IPS DF 4.7 (cell line): ENCODE measurements around the gene KAT8.
"Not testable (repeated sequence)": the region's sequence is repeated elsewhere in the genome, so short reads cannot be mapped to it uniquely, and the experiment has no call there.

Source experiments
- DNase-seq: peaks from one replicate; pipeline ENCODE4 v3.0.0-alpha.2; 2013; ENCODE audit warnings: low spot score; ENCODE audit errors: extremely low read depth

KAT8 gene

DNA sequence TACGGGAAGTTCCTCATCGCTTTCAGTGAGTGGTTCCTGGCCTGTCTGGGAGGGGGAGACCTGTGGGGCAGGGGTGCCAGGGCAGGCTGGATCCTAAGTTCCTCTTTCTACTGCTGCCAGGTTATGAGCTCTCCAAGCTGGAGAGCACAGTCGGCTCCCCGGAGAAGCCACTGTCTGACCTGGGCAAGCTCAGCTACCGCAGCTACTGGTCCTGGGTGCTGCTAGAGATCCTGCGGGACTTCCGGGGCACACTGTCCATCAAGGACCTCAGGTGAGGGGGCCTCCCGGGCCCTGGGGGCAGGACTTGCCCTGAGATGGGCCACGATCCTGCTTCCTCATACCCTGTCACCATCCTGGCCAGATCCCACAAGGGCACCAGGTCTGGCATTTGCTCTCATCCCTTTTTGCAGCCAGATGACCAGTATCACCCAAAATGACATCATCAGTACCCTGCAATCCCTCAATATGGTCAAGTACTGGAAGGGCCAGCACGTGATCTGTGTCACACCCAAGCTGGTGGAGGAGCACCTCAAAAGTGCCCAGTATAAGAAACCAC, 12.9 kb downstream of the KAT8 start:
- DNase-seq: no peak

DNA sequence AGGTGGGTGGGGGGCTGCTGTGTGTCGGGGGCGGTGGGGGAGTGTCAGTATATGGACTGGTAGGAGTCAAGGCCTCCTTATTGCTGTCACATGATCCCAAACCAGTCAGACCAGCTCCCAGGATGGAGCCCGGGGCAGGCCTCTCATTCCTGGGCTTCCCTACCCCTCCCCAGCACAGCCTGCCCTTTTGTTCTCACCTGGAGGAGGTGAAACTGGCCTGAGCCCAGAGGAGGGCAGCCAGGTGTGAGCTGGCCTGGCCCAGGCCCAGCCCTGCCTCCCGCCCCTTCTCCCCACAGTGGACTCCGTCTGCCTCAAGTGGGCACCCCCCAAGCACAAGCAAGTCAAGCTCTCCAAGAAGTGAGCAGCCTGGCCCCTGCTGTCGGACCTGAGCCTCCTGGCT, 13.4 kb downstream of the KAT8 start:
- no peak for DNase-seq

DNA sequence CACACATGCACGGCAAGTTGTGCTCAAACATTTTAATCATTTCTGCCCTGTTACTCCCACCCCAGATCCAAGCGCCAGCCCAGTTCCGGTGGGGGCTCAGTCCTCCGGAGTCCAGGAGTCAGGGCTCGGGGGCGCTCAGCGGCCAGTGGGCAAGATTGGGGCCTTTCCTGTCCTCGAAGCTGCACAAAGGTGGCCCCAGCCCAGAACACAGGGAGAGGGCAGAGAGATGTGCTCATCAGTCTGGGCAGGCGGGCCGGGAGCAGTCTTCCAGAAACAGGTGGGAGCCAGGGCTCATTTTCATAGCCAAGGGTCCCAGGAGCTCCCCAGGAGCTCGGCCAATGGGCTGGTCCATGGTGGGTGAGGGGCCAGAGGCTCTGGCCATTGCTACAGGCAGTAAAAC, 14.0 kb downstream of the KAT8 start:
- no peak for DNase-seq

DNA sequence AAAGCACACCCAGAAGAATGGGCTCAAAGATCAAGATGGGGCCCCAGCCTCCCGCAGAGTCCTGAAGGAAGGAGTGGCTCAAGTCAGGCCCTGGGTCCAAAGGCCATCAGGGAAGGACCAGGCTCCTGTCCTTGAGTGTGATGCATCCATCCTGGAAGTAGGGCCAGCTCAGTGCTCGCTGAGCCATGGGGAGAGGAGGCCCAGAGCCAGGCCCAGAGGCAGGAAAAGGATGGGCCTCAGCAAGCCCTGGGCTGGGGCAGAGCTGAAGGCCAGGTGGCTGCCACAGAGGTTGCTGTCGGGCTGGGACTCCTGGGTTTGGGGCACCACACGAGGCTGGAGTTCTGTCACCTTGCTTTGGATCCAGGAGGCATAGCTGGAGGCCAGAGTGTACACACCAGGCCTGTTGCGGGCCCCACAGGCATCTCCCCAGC, 14.4 kb downstream of the KAT8 start:
- DNase-seq: no peak

DNA sequence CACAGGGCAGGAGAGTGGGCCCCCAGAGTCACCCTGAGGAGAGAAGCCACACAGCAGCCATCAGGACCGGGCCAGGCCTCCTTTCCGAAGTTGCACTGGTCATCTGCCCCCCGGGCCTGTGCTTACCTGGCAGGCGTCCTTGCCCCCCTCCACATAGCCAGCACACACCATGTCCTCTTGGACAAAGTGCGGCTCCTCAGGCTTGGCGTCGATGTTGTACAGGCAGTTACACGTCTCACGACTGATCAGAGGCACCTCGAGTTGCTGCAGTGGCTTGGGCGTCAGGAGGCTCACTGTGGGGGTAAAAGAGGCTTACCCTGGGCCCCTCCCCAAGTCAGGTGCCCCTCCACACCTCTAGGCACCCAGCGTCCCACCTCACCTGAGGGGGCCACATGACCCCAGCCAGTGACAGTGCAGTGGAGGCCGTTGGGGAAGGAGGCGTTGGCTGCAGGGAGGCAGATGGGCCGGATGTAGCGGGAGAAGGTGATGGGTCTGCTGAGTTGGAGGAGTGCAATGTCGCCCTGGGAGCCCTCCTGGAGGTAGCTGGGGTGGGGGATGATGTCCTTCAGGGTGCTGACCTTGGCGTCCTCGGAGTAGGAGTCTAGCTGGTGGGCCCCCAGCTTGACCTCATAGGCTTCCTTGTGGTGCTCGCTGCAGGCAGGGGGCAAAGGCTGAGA, 15.0 kb downstream of the KAT8 start:
- DNase-seq: no peak

DNA sequence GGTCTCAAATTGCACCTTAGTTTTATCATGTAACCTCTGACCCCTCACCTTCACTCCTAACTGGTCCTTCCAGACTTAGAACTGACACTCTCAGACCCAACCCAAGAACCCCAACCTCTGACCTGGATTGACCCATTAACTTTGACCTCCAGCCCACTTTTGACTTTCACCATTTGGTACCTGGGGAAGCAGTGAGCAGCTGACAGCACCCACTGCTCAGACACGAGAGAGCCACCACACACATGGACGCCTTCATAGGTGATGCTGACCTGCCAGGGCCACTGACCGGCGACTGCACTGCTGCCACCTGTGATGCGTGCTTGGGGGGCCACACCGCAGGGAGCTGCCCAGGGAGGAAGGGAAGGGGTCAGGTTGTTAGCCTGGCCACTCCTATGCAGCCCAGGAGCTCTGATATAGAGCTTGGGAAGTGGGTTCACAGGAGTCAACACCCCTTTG, 15.6 kb downstream of the KAT8 start:
- DNase-seq: no peak

DNA sequence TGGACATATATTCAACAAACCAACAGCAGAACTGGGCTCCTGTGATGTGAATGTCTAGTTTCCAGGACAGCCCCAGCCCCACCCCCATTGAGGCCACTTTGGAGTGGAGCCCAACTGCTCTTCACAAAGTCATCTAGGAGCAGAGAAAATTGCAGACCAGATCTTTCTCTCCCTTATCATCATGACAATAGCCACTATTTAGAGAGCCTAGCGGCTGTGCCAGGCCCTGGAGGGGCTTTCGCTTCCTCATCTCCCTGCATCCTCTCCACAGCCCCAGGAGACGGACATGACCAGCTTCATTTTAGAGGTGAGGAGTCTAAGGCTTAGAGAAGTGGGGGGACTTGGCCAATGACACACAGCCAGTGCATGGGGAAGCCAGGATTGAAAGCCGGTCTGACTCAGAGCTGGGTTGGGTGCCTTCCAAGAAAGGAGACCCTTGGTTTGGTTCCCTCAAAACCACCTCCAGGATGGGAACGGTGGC, 16.7 kb downstream of the KAT8 start:
- no peak for DNase-seq

DNA sequence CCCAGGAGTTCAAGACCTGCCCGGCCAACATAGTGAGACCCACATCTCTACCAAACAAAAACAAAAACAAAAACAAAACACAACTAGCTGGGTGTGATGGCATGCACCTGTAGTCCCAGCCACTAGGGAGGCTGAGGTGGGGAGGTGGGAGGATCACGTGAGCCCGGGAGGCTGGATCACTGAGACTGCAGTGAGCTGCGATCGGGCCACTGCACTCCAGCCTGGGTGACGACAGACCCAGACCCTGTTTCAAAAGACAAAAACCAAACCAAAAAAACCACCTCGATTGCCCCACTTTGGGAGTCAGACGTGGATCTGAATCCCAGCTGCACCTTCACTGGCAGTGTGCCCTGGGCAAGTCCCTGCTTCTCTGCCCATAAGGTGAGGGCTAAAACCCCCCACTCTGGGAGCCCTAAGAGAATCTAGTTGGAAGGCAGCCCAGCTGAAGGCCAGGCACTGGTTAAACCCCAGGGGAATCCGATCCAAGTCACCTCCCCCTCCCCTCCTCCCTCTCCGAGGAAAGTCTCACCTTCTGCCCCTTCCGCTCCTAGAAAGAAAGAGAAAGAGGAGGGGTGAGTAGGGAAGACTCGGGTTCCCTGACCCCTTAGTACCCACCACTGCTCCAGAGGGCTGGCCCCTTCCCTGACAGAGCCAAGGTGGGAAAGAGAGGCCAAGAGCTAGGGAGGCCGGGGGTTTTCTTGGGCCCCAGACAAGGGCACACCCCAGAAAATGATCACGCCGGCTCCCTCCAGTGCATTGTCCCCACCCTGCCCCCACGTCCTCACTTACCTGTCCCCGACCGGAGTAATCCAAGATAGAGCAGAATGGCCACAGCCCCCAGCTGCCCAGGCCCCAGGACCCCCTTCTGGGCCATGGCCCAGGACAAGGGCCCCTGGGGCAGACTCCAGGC, 17.4 kb downstream of the KAT8 start:
- no peak for DNase-seq

DNA sequence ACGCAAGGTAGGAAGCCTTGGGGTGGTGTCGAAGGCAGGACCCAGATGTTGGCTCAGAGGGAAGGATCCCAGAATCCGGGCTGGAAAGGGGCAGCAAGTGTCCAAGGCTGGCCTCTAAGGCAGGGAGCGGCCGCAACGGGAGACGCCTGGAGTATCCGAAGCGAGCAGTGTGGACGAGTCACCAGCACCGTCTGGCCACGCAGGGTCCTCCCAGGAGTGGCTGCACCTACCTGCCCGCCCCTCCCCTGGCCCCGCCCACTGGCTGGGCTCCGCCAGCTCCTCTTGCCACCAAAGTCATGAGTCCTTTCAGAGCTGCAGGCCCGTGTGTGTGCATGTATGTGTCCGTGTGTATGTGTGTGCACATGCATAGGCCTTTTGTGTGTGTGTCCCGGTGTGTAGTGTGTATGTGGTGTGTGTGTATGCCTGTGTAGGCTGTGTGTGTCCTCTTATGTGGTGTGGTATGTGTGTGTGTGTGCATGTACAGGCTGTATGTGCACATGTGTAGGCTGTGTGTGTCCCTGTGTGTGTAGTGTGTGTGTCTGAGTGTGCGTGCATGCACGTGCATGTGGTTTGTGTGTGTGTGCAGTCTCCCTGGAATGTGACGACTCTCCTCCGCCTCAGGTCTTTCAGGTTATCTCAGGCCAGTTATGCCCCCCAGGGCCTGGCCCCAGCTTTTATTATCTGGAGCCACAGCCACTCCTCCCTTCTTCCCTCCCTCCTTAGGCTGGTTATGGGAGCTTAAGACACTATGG, 18.2 kb downstream of the KAT8 start, which contains the start of gene PRSS8:
Gene PRSS8 (minus strand): TSS at position 193 of the 752 bp plus-strand sequence. CDS start 229 bp downstream, outside the sequence.
- no peak for DNase-seq

DNA sequence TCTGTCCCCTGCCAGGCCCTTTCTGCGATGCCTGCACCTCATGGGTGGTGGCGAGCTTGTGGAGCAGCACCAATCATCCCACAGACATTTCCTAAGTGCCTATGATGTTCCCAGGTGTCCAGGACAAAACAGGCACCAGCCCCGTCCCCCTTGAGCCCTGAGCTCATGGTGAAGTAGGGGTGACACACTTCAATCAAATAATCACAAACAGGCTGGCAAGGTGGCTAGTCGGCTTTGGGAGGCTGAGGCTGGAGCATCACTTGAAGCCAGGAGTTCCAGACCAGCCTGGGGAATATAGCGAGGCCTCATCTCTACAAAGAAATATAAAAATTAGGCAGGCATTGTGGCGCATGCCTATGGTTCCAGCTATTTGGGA, 18.8 kb downstream of the KAT8 start:
- no peak for DNase-seq

DNA sequence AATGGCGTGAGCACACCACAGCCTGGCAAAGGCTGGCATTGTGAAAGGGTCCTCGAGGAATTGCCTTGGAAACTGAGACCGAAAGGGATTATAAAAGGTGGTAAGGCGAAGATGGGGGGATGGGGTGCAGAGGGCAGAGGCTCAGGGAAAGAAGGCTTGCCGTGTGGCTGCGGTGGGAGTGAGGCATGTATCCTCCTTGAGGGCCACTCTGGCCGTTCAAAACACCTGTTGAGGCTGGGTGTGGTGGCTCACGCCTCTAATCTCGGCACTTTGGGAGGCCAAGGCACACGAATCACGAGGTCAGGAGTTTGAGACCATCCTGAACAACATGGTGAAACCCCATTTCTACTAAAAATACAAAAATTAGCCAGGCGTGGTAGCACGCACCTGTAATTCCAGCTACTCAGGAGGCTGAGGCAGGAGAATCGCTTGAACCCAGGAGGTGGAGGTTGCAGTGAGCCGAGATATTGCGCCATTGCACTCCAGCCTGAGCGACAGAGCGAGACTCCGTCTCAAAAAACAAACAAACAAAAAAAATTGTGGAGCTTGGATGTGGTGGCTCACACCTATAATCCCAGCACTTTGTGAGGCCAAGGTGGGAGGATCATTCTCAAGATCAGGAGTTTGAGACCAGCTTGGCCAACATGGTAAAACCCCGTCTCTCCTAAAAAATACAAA, 19.5 kb downstream of the KAT8 start:
- not testable (repeated sequence) for DNase-seq

DNA sequence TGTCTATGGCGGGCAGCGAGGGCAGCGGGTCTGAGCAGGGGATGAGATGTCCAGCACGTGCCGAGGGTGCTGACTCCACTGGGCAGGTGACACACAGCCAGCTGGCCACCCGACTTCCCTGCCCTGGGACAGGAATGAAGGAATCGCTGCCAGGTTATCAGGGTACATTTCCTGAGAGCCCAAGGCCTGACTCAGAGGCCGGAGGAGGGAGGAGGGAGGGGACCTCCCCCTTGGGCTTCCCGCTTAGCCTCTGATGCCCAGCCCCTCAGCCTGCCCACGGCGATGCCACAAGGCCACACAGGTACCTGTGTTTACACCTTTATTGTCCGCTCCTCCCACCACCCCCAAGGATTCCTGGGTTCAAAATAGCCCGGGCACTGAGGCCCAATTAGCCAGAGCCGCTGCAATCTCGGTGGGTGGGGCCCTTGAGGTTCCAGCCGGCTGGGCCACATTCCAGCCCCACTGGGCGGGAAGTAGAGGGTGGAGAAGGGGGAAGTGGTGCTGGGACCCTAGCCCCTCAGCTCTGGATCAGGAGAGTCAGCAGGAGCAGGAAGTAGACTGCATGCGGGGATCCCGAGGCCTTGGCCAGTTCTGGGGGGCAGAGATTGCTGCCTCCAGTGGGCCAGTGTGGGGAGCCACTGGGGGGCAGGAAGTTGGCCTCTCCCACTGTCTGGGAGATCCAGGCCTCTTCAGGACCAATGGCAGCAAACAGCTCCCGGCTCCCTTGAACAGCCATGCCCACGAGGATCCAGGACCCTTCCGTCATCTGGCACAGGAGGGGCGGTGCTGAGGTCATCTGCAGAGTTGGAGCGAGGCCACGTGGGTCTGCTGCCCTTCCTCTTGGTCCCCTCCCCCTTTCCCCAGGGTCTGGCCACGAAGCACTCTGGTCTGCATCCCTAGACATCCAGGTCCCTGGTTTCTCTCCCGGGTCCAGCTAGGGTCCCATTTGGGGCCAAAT, 21.4 kb downstream of the KAT8 start:
- DNase-seq: no peak

DNA sequence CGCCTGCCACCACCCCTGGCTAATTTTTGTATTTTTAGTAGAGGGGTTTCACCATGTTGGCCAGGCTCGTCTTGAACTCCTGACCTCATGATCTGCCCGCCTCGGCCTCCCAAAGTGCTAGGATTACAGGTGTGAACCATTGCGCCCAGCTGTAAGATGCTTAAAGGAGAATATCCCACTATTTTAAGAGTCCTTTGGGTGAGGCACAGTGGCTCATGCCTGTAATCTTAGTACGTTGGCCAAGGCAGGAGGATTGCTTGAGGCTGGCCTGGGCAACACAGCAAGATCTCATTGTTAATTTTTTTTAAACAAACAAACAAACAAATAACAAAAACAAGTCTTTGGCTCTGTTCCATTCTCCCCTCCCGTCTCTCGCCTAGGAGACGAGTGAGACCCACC, 23.6 kb downstream of the KAT8 start:
- DNase-seq: not testable (repeated sequence)

DNA sequence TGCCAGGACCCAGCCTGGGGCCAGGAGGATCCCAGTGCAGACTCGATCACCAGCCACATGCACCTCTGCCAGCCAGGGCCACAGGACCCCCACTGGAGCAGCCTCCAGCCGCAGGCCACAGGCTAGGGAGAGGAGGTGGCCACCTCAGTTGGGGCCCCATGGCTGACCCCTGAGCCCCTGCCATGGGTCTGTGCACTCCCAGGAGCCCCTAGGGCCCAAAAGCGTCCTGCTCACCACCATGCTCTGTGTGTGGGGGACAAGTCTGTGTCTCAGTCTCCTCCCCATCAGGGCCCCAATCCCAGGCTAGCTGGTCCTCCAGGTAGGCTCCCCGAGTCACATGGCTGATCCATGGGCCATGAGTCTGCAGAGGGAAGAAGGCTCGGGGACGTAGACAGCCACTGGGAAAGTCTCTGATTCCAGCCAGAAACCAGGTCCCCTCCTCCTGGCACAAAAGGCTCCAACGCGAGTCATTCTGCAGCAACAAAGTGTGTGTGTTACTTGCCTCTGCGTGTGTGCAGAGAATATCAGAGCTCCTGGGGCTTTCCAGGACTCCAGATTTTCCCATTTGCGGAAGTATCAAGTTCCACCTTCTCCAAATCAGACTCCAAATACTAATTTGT, 24.1 kb downstream of the KAT8 start:
- no peak for DNase-seq

DNA sequence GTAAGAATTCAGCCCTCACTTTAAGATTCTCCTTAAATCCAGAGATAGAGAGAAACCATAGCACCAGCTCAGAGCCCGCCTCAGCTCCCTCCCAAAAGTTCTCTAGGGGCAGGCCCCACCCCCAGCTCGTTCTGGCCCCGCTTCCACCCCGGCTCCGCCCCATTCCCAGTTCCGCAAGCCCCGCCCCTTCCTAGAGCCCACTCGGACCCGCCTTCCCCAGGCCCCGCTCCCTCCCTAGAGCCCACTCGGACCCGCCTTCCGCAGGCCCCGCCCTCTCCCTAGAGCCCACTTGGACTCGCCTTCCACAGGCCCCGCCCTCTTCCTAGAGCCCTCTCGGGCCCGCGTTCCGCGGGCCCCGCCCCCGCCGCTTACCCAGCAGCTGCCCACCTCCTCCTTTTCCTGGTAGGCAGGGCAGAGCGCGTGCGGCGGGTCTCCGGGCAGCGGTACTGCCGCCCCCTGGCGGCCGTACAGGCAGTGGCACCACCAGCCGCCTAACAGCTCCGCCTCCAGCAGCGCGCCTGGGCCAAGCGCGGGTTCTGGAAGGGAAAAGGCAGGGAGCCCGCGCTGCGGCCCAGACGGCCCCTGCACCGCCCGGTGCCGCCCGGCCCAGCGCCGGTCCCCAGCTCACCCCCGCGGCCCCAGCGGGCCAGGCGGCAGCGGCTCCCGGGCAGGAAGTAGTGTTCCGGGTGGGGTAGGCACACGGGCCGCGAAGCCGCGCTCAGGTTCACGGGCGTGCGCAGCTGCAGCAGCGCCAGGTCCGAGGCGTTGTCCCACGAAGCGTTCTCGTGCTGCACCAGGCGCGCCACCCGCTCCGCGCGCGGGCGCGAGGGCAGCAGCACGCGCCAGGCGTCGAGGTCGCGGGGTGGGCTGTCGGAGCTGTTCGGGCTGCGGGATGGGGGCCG, 24.9 kb downstream of the KAT8 start:
- DNase-seq: no peak

DNA sequence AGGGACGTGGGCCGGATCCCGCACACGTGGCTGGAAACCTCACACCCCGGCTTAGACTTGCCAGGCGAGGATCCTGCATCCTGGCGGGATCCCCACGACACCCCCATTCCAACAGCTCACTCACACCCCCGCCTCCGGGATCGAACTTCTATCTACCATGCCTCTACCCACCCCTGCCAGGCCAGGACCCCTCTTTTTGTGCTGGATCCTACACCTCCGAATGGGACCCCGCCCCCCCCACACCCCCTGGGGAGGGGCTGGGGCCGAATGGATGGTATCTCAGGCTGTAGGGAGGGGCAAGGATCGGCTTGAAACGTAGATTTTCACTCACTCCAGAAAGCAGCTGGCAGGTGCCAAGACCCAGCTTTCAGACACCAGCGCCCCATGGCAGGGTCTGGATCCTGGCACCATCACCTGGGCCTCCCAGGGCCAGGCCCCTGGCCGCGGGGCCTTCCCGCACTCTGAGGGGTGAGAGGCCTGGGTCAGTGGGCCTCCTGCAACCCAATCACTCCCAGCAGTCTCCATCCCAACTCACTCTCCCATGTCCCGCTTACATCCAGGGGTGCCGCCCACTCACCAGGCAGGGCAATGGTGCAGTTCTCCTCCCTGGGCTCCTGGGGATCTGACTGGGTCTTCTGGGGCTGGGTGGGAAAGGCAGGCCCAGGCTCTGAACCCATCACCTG, 25.7 kb downstream of the KAT8 start:
- DNase-seq: no peak

DNA sequence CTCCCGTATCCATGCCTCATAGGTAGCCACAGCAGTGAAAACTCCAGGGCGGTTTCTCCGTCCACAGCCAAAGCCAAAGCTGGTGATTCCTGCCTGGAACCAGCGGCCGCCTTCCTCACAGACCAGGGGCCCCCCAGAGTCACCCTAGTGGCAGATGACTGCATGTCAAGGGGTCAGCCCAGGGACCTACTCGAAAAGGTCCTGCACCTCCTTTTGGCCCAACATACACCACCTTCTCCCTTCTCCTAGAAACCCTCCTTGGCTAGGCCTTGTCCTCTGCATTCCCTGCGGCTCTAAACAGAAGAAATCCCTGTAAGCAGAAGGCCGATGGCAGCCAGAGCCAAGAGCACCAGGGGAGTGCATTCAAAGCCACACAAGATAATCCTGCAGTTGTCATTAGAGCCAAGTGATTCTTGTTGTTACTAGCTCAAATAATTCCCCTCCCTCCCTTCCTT, 26.3 kb downstream of the KAT8 start:
- no peak for DNase-seq
